MM.1S (cell line): Measurements from ENCODE around the gene NOL4.
A peak's percentile ranks its signal among the peaks of the same experiment; 100 is the strongest.

ENCODE experiments used
- DNase-seq: peaks from one replicate; pipeline ENCODE4 v3.0.0-alpha.2; 2015
- H2AFZ ChIP-seq: fragments of 300-600 bp; sonication (generic); 2 replicates; pipeline ENCODE4 v1.6.0; 2016; ENCODE audit warnings: antibody characterized with exemption, low read length
- H3F3A ChIP-seq: fragments of 300-600 bp; sonication (generic); 2 replicates; pipeline ENCODE4 v1.6.1; 2016; ENCODE audit warnings: mild to moderate bottlenecking, antibody characterized with exemption, low read length, moderate library complexity, mixed read lengths; ENCODE audit not compliant: insufficient read depth
- H3K27ac ChIP-seq: fragments of 300-600 bp; sonication (generic); 2 replicates; pipeline ENCODE4 v1.5.1; 2016; ENCODE audit warnings: mild to moderate bottlenecking, low read length
- H3K27me3 ChIP-seq: fragments of 300-600 bp; sonication (generic); replicated peaks from 2 replicates; pipeline ENCODE4 v1.6.0; 2016; ENCODE audit warnings: low read length; ENCODE audit not compliant: insufficient read depth
- H3K36me3 ChIP-seq: fragments of 300-600 bp; sonication (generic); replicated peaks from 2 replicates; pipeline ENCODE4 v1.6.1; 2016; ENCODE audit warnings: mild to moderate bottlenecking, low read length, mixed read lengths; ENCODE audit not compliant: insufficient read depth
- H3K4me1 ChIP-seq: fragments of 300-600 bp; sonication (generic); 2 replicates; pipeline ENCODE4 v1.6.1; 2016; ENCODE audit warnings: low read length, mixed read lengths
- H3K4me2 ChIP-seq: fragments of 300-600 bp; sonication (generic); 2 replicates; pipeline ENCODE4 v1.6.0; 2016; ENCODE audit warnings: low read depth, low read length
- H3K4me3 ChIP-seq: fragments of 300-600 bp; sonication (generic); 2 replicates; pipeline ENCODE4 v1.5.1; 2016; ENCODE audit warnings: low read length, mixed read lengths
- H3K79me2 ChIP-seq: fragments of 300-600 bp; sonication (generic); 2 replicates; pipeline ENCODE4 v1.6.1; 2016; ENCODE audit warnings: mixed run types, low read length, mixed read lengths
- H3K9ac ChIP-seq: fragments of 300-600 bp; sonication (generic); 2 replicates; pipeline ENCODE4 v1.6.1; 2016; ENCODE audit warnings: low read length, mixed read lengths
- H3K9me2 ChIP-seq: fragments of 300-600 bp; sonication (generic); replicated peaks from 2 replicates; pipeline ENCODE4 v1.6.1; 2016; ENCODE audit warnings: mild to moderate bottlenecking, low read length, mixed read lengths; ENCODE audit not compliant: insufficient read depth
- H3K9me3 ChIP-seq: fragments of 300-600 bp; sonication (generic); replicated peaks from 2 replicates; pipeline ENCODE4 v1.6.1; 2016; ENCODE audit warnings: mild to moderate bottlenecking, low read length, mixed read lengths; ENCODE audit not compliant: insufficient read depth
- H4K20me1 ChIP-seq: fragments of 300-600 bp; sonication (generic); 2 replicates; pipeline ENCODE4 v1.6.1; 2016; ENCODE audit warnings: mild to moderate bottlenecking, low read length, moderate library complexity, mixed read lengths; ENCODE audit not compliant: insufficient read depth
- CTCF ChIP-seq: fragments of 300-600 bp; sonication (generic); IDR thresholded peaks from 2 replicates; pipeline ENCODE4 v1.5.1; 2016; ENCODE audit warnings: antibody characterized with exemption, low read length, mixed read lengths
- EZH2 ChIP-seq: fragments of 300-600 bp; sonication (generic); optimal IDR thresholded peaks from 2 replicates; pipeline ENCODE3; 2017; ENCODE audit warnings: low read depth, mild to moderate bottlenecking, antibody characterized with exemption, low read length, mixed read lengths
- EZH2phosphoT487 ChIP-seq: fragments of 300-600 bp; sonication (generic); IDR thresholded peaks from 2 replicates; pipeline ENCODE4 v1.6.1; 2018; ENCODE audit warnings: antibody characterized with exemption, low read length

The NOL4 gene

GRCh38 chr18:34223164-34223892 is 1.4 kb downstream of the NOL4 start:
- peak overlapping the region; percentile 84; the same call in 1 of the 2 replicates for H2AFZ ChIP-seq
- H3F3A ChIP-seq: no peaks in the 10 kb centered on the region
- no peaks in the 10 kb centered on the region for H3K9me2 ChIP-seq
- no peak overlapping the region for H3K4me3 ChIP-seq
- no peaks in the 10 kb centered on the region for H3K4me1 ChIP-seq
- H4K20me1 ChIP-seq: no peaks in the 10 kb centered on the region
- no peaks in the 10 kb centered on the region for H3K36me3 ChIP-seq
- no peaks in the 10 kb centered on the region for H3K79me2 ChIP-seq
- TF ChIP-seq EZH2 (no peak), EZH2phosphoT487 (no peak)
- H3K27me3 ChIP-seq: no peaks in the 10 kb centered on the region
- H3K9me3 ChIP-seq: no peaks in the 10 kb centered on the region
- no peak overlapping the region for H3K27ac ChIP-seq
- peak overlapping the region; percentile 90; the same call in 1 of the 2 replicates for H3K4me2 ChIP-seq
- no peak for DNase-seq
- no peak overlapping the region for H3K9ac ChIP-seq

GRCh38 chr18:34222307-34223163 is 2.2 kb downstream of the NOL4 start:
- Histone ChIP-seq H3K9me3 (no peaks in the 10 kb centered on the region), H3K9me2 (no peaks in the 10 kb centered on the region), H3K9ac (no peak overlapping the region; the same call in 1 of the 2 replicates), H3K27ac (no peak overlapping the region), H4K20me1 (no peaks in the 10 kb centered on the region), H3F3A (no peaks in the 10 kb centered on the region), H3K27me3 (no peaks in the 10 kb centered on the region), H3K79me2 (no peaks in the 10 kb centered on the region), H3K4me1 (no peaks in the 10 kb centered on the region), H2AFZ (peak overlapping the region; percentile 84), H3K4me3 (peak overlapping the region; percentile 61), H3K4me2 (peak overlapping the region; percentile 90), H3K36me3 (no peaks in the 10 kb centered on the region)
- DNase-seq: peak; percentile 32
- no peak for TF ChIP-seq CTCF

- no peak overlapping the region for H3K27ac ChIP-seq
- no peaks in the 10 kb centered on the region for H3F3A ChIP-seq
- DNase-seq: peak; percentile 38
- TF ChIP-seq EZH2 (no peak), CTCF (no peak), EZH2phosphoT487 (no peak)
- peak overlapping the region; percentile 90 for H3K4me2 ChIP-seq
- H3K36me3 ChIP-seq: no peaks in the 10 kb centered on the region
- H3K4me3 ChIP-seq: peak overlapping the region; percentile 61
- no peaks in the 10 kb centered on the region for H3K9me2 ChIP-seq
- no peaks in the 10 kb centered on the region for H3K4me1 ChIP-seq
- no peaks in the 10 kb centered on the region for H3K79me2 ChIP-seq
- no peaks in the 10 kb centered on the region for H3K27me3 ChIP-seq
- no peaks in the 10 kb centered on the region for H3K9me3 ChIP-seq
- peak overlapping the region; percentile 84 for H2AFZ ChIP-seq
- H4K20me1 ChIP-seq: no peaks in the 10 kb centered on the region
- H3K9ac ChIP-seq: no peak overlapping the region
Observed at GRCh38 chr18:34221971-34222306, 2.8 kb downstream of the NOL4 start.
